GM12878 (cell line): Measurements from ENCODE around the gene TMEM131L. TPM values are rescaled to one million over a fixed set of nuclear protein-coding genes. Genes with fewer than 3 reads are reported as not detected.
"Not testable (repeated sequence)": the region's sequence is repeated elsewhere in the genome, so short reads cannot be mapped to it uniquely, and the experiment has no call there.

ENCODE experiments used
- ATAC-seq: fragments of 200-7000 bp; cut with Tn5 transposase; 3 replicates; pipeline ENCODE4 v1.9.1; 2020; ENCODE audit warnings: mild to moderate bottlenecking, moderate library complexity
- BruUV-seq: library from RNA; stranded (reverse); fragments of 400-500 nt; replicated peaks from 2 replicates; lab custom pipeline; 2021; lab: Mats Ljungman, UMichigan
- CTCF ChIA-PET: fragments of 300-600 bp; sonication (Branson Sonifier 250); formaldehyde crosslinking; extraction: SDS; loops from one replicate; lab custom pipeline; 2021; ENCODE audit warnings: inconsistent platforms; lab: Yijun Ruan, JAX
- POLR2A ChIA-PET: fragments of 350-600 bp; formaldehyde crosslinking; extraction: SDS; loops from one replicate; lab custom pipeline; 2021; ENCODE audit warnings: inconsistent platforms; lab: Charles Lee
- RAD21 ChIA-PET: fragments of 300-600 bp; sonication (Branson Sonifier 250); formaldehyde crosslinking; loops from one replicate; lab custom pipeline; 2023; ENCODE audit warnings: antibody characterized with exemption; ENCODE audit not compliant: unreplicated experiment; lab: Charles Lee
- SMC1A ChIA-PET: fragments of 300-600 bp; sonication (Branson Sonifier 250); formaldehyde crosslinking; loops from one replicate; lab custom pipeline; 2023; ENCODE audit not compliant: unreplicated experiment, uncharacterized antibody; lab: Charles Lee
- DNase-seq: peaks from one replicate; pipeline ENCODE4 v3.0.0-alpha.2; 2011; ENCODE audit warnings: low read depth, low spot score
- FAIRE-seq: peaks from 3 replicates; lab custom pipeline; 2011; peaks lifted over from hg19 to GRCh38; lab: Jason Lieb, UNC
- H2AFZ ChIP-seq: 2 replicates; pipeline ENCODE4 v1.6.0; 2011; ENCODE audit warnings: low read depth, low read length, control low read depth; ENCODE audit not compliant: control insufficient read depth
- H3K27ac ChIP-seq: 2 replicates; pipeline ENCODE4 v1.5.1; 2011; ENCODE audit warnings: control low read depth; ENCODE audit not compliant: control insufficient read depth, insufficient read depth
- H3K27me3 ChIP-seq, 2 experiments: replicated peaks in 1 of 2; 2 replicates each; pipeline versions ENCODE4 v1.6.0 to v1.6.1; 2011; ENCODE audit warnings: low read length in 1 of 2; ENCODE audit not compliant: control insufficient read depth in 2 of 2, insufficient read depth in 2 of 2
- H3K36me3 ChIP-seq, 2 experiments: 2 replicates each; pipeline ENCODE4 v1.5.1; 2011; ENCODE audit warnings: low read length in 1 of 2; ENCODE audit not compliant: control insufficient read depth in 2 of 2, insufficient read depth in 2 of 2
- H3K4me1 ChIP-seq: 2 replicates; pipeline ENCODE4 v1.6.1; 2011; ENCODE audit warnings: mild to moderate bottlenecking, low read length, moderate library complexity, mixed read lengths; ENCODE audit not compliant: control insufficient read depth, insufficient read depth
- H3K4me2 ChIP-seq: 2 replicates; pipeline ENCODE4 v1.6.0; 2011; ENCODE audit warnings: control low read depth; ENCODE audit not compliant: control insufficient read depth, insufficient read depth
- H3K4me3 ChIP-seq: fragments of 200-600 bp; sonication (generic); 2 replicates; pipeline ENCODE4 v1.5.1; 2016
- H3K79me2 ChIP-seq: 2 replicates; pipeline ENCODE4 v1.6.0; 2011; ENCODE audit warnings: low read length; ENCODE audit not compliant: control insufficient read depth, insufficient read depth
- H3K9ac ChIP-seq: 2 replicates; pipeline ENCODE4 v1.8.0; 2011; ENCODE audit warnings: low read length, control low read depth, mixed read lengths; ENCODE audit not compliant: control insufficient read depth, insufficient read depth
- H3K9me3 ChIP-seq: replicated peaks from 3 replicates; pipeline ENCODE4 v1.5.1; 2011; ENCODE audit warnings: mild to moderate bottlenecking, low read length; ENCODE audit not compliant: control insufficient read depth, insufficient read depth
- H4K20me1 ChIP-seq: 2 replicates; pipeline ENCODE4 v1.6.0; 2011; ENCODE audit not compliant: control insufficient read depth, insufficient read depth
- ASH2L ChIP-seq: fragments of 300-600, 200-600 bp; sonication (generic); IDR thresholded peaks from 2 replicates; pipeline ENCODE4 v1.6.1; 2017; ENCODE audit warnings: low read depth, mild to moderate bottlenecking, borderline replicate concordance
- BHLHE40 ChIP-seq, 2 experiments: fragments of 450-650 bp in 1 of 2; IDR thresholded peaks; 2 replicates each; pipeline ENCODE4 v1.6.1; 2011 to 2017; ENCODE audit warnings: low read depth in 2 of 2, borderline replicate concordance in 1 of 2, improper control_type of control experiment in 1 of 2, low read length in 1 of 2, mild to moderate bottlenecking in 1 of 2
- CBFB ChIP-seq: IDR thresholded peaks from 2 replicates; pipeline ENCODE4 v1.6.1; 2016; ENCODE audit warnings: antibody characterized with exemption, low read depth
- GATAD2B ChIP-seq: fragments of 450-650 bp; conservative IDR thresholded peaks from 2 replicates; pipeline ENCODE4 v1.6.1; 2017; ENCODE audit warnings: low read depth, mild to moderate bottlenecking, moderate library complexity
- HDAC2 ChIP-seq: fragments of 200-600 bp; sonication (generic); IDR thresholded peaks from 2 replicates; pipeline ENCODE4 v1.6.1; 2017
- HDAC6 ChIP-seq: fragments of 200-600 bp; sonication (generic); IDR thresholded peaks from one replicate; pipeline ENCODE4 v1.8.0; 2017; ENCODE audit warnings: antibody characterized with exemption; ENCODE audit not compliant: unreplicated experiment
- MTA2 ChIP-seq: fragments of 450-650 bp; IDR thresholded peaks from 2 replicates; pipeline ENCODE4 v1.6.1; 2016; ENCODE audit warnings: low read depth, mild to moderate bottlenecking, moderate library complexity
- NFXL1 ChIP-seq: fragments of 450-650 bp; IDR thresholded peaks from 2 replicates; pipeline ENCODE4 v1.6.1; 2017; ENCODE audit warnings: antibody characterized with exemption, mild to moderate bottlenecking, borderline replicate concordance
- RB1 ChIP-seq: fragments of 450-650 bp; formaldehyde crosslinking; IDR thresholded peaks from 2 replicates; pipeline ENCODE4 v1.6.1; 2017; ENCODE audit warnings: mild to moderate bottlenecking, borderline replicate concordance
- SMAD1 ChIP-seq: fragments of 450-650 bp; IDR thresholded peaks from 2 replicates; pipeline ENCODE4 v1.6.1; 2018; ENCODE audit warnings: mild to moderate bottlenecking, low read depth; ENCODE audit not compliant: partially characterized antibody
- SMAD5 ChIP-seq: IDR thresholded peaks from 2 replicates; pipeline ENCODE4 v1.6.1; 2016; ENCODE audit warnings: antibody characterized with exemption, low read depth
- WRNIP1 ChIP-seq: IDR thresholded peaks from 2 replicates; pipeline ENCODE4 v1.6.1; 2011; ENCODE audit warnings: low read depth, low read length, improper control_type of control experiment, borderline replicate concordance
- ZNF217 ChIP-seq: fragments of 450-650 bp; IDR thresholded peaks from 2 replicates; pipeline ENCODE4 v1.6.1; 2017; ENCODE audit warnings: antibody characterized with exemption, mild to moderate bottlenecking
- ZNF622 ChIP-seq: fragments of 450-650 bp; IDR thresholded peaks from 2 replicates; pipeline ENCODE4 v1.6.1; 2017; ENCODE audit warnings: mild to moderate bottlenecking, inconsistent platforms
- WGBS: methylation state at CpG from one replicate; pipeline ENCODE4 v1.1.6; 2016; ENCODE audit warnings: low lambda C conversion rate; ENCODE audit not compliant: insufficient replicate concordance, insufficient coverage; ENCODE audit errors: missing lambda C conversion rate; 5-methylcytosine and 5-hydroxymethylcytosine counted together
- in situ Hi-C: fragments of 300-500 bp; cut with MboI; formaldehyde crosslinking; loops from 9 replicates; pipeline ENCODE4 v1.14.3; 2018; ENCODE audit warnings: mixed read lengths
- intact Hi-C: fragments of 100-400 bp; cut with micrococcal nuclease; formaldehyde crosslinking; loops from one replicate; pipeline ENCODE4 v1.14.2; 2022; ENCODE audit not compliant: unreplicated experiment
- polyA plus RNA-seq, 11 experiments: library from polyadenylated mRNA; depleted of rRNA in 4 of 11; unstranded in 6 of 11; stranded (reverse) in 5 of 11; fragments of >200 nt; fragmentation: Nextera tagmentation in 4 of 11; fragmentation: Illumina TruSeq in 1 of 11; extraction: Ambion mirVana in 4 of 11; extraction: Trizol in 1 of 11; gene quantifications; 1 replicate in 1 of 11; 2 replicates in 10 of 11; pipeline versions ENCODE4 v1.2.1 to v1.2.3, GENCODE V29; 2011 to 2016; ENCODE audit warnings: inconsistent platforms in 2 of 11, missing spikeins in 2 of 11, low read depth in 1 of 11
- total RNA-seq, 4 experiments: library from RNA; depleted of rRNA in 3 of 4; stranded (reverse); fragments of >200 nt in 3 of 4; fragmentation: Illumina TruSeq in 1 of 4; extraction: Trizol in 1 of 4; gene quantifications; 2 replicates each; pipeline versions ENCODE4 v1.2.1 to v1.2.3, GENCODE V29; 2013 to 2021
- TF ChIP-seq, protein P1 (sequence below): IDR thresholded peaks from 2 replicates; pipeline ENCODE4 v1.6.1; 2011; ENCODE audit warnings: borderline replicate concordance, low read depth, mild to moderate bottlenecking, moderate library complexity, low read length; ENCODE audit not compliant: insufficient read depth, poor library complexity, severe bottlenecking
- TF ChIP-seq, protein P2 (sequence below): IDR thresholded peaks from 2 replicates; pipeline ENCODE4 v1.6.1; 2012; ENCODE audit warnings: low read depth, low read length, improper control_type of control experiment

The TMEM131L gene
- total and polyA plus RNA-seq, 10 of the 15 experiments (the other 5 are each of a cell fraction or from before 2014, with no cell fraction given) = 8.5 to 101 (median 74.4) TPM

DNA sequence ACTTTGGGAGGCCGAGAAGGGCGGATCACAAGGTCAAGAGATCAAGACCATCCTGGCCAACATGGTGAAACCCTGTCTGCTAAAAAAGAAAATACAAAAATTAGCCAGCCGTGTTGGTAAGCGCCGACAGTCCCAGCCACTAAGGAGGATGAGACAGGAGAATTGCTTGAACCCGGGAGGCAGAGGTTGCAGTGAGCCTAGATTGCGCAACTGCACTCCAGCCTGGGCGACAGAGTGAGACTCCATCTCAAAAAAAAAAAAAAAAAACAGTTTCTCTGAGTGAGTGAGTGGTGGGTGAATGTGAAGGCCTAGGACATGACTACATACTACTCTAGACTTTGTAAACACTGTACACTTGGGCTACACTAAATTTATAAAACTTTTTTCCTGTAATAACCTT lies 49.7 kb upstream of the TMEM131L start:
- ATAC-seq, H3K4me3 ChIP-seq, H3K79me2 ChIP-seq, H3K36me3 ChIP-seq, H3K27me3 ChIP-seq, H3K9me3 ChIP-seq, H2AFZ ChIP-seq, H3K4me2 ChIP-seq, in situ Hi-C loops, H3K27ac ChIP-seq, H4K20me1 ChIP-seq, DNase-seq, H3K4me1 ChIP-seq, intact Hi-C loops, FAIRE-seq, BruUV-seq, H3K9ac ChIP-seq: not testable (repeated sequence)
- RAD21 ChIA-PET = interaction anchor here (0.7 to 1.1 kb wide), 2 partner anchors 70 to 909 kb away, joined by 3 to 4 read pairs; no protein-coding TSS in a partner anchor
- CTCF ChIA-PET = interaction anchor here (0.6 kb wide), 1 partner anchor 162 kb away, joined by 3 read pairs; no protein-coding TSS in a partner anchor
- POLR2A ChIA-PET = interaction anchor here (0.9 kb wide), 1 partner anchor 41 kb away, joined by 3 read pairs; no protein-coding TSS in a partner anchor
- SMC1A ChIA-PET = interaction anchor here (1.0 kb wide), 1 partner anchor 12 kb away, joined by 5 read pairs; no protein-coding TSS in a partner anchor
- 92% methylated on average over 7 of the region's 8 CpGs for WGBS

- ChIA-PET POLR2A (no interaction called here), SMC1A (interaction anchor here (0.7 kb wide), 2 partner anchors 198 to 282 kb away, joined by 3 to 4 read pairs; no protein-coding TSS in a partner anchor), CTCF (interaction anchor here (0.6 to 2.9 kb wide), 4 partner anchors 10 to 225 kb away, joined by 3 to 6 read pairs (median 3); no protein-coding TSS in a partner anchor), RAD21 (no interaction called here)
- no peaks in the 10 kb centered on the region for H3K36me3 ChIP-seq
- DNase-seq = no peak
- no peak overlapping the region for H3K4me2 ChIP-seq
- FAIRE-seq = no peak
- no peak overlapping the region for H3K4me3 ChIP-seq
- no peaks in the 10 kb centered on the region for H3K79me2 ChIP-seq
- intact Hi-C loops (no loop called here), in situ Hi-C loops (no loop called here)
- no peak overlapping the region for H3K27ac ChIP-seq
- BruUV-seq = no TSS peak
- H2AFZ ChIP-seq = no peak overlapping the region
- no peaks in the 10 kb centered on the region for H4K20me1 ChIP-seq
- no peak for ATAC-seq
- H3K27me3 ChIP-seq = no peaks in the 10 kb centered on the region
- no peak overlapping the region for H3K9ac ChIP-seq
- 96% methylated on average over 7 of the region's 7 CpGs for WGBS
- H3K9me3 ChIP-seq = no peaks in the 10 kb centered on the region
- H3K4me1 ChIP-seq = peaks cover 9% of the 10 kb centered on the region
- TF ChIP-seq BHLHE40 (IDR thresholded peaks at IDR 0.05; ENCODE audit: borderline replicate concordance in 1 of 2, low read depth in 2 of 2, low read length in 1 of 2) (no peak), SMAD5 (no peak), ASH2L (no peak), WRNIP1 (no peak), MTA2 (no peak), ZNF622 (no peak), HDAC6 (no peak), GATAD2B (no peak), ZNF217 (no peak), RB1 (no peak), SMAD1 (no peak), HDAC2 (no peak), CBFB (no peak), NFXL1 (no peak)
- TF ChIP-seq, protein P1, sequence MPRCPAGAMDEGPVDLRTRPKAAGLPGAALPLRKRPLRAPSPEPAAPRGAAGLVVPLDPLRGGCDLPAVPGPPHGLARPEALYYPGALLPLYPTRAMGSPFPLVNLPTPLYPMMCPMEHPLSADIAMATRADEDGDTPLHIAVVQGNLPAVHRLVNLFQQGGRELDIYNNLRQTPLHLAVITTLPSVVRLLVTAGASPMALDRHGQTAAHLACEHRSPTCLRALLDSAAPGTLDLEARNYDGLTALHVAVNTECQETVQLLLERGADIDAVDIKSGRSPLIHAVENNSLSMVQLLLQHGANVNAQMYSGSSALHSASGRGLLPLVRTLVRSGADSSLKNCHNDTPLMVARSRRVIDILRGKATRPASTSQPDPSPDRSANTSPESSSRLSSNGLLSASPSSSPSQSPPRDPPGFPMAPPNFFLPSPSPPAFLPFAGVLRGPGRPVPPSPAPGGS = no peak
- TF ChIP-seq, protein P2, sequence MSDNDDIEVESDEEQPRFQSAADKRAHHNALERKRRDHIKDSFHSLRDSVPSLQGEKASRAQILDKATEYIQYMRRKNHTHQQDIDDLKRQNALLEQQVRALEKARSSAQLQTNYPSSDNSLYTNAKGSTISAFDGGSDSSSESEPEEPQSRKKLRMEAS = no peak
Measured at GRCh38 chr4:153418121-153418520, 48.0 kb upstream of the TMEM131L start.
